Gastrocnemius medialis (tissue), 4 donors: ENCODE measurements around the gene RNF151.

ENCODE experiments used
- CTCF ChIP-seq, 5 experiments: fragments of 450-650 bp in 3 of 5; fragments of 200-600 bp in 2 of 5; sonication (generic) in 2 of 5; IDR thresholded peaks in 4 of 5; conservative IDR thresholded peaks in 1 of 5; 1 replicate in 4 of 5; 2 replicates in 1 of 5; pipeline ENCODE4 v1.5.1; 2016 to 2019; ENCODE audit warnings: antibody characterized with exemption in 5 of 5, mild to moderate bottlenecking in 3 of 5, moderate library complexity in 3 of 5
- POLR2A ChIP-seq, 2 donors: fragments of 450-650 bp; IDR thresholded peaks; one replicate each; pipeline ENCODE4 v1.6.1; 2017; ENCODE audit warnings: antibody characterized with exemption in 2 of 2, mild to moderate bottlenecking in 2 of 2, moderate library complexity in 2 of 2

- TF ChIP-seq POLR2A (IDR thresholded peaks at IDR 0.05) (peak; percentile 26 to 63), CTCF (IDR thresholded peaks at IDR 0.05 in 4 of 5, conservative IDR thresholded peaks at IDR 0.05 in 1 of 5) (no peak)
These were observed 16.1 kb upstream of the RNF151 start for GRCh38 chr16:1950559-1950958.
